Caco-2 (cell line): ENCODE results near the gene PUM1. TPM values are rescaled to one million over a fixed set of nuclear protein-coding genes. Genes with fewer than 3 reads are reported as not detected.

Experiments
- BruUV-seq: library from RNA; stranded (reverse); fragments of 400-500 nt; replicated peaks from 2 replicates; lab custom pipeline; 2021; lab: Mats Ljungman, UMichigan
- CTCF ChIA-PET: fragments of 300-600 bp; sonication (Branson Sonifier 250); formaldehyde crosslinking; loops from one replicate; lab custom pipeline; 2022; ENCODE audit warnings: antibody characterized with exemption; lab: Charles Lee
- POLR2A ChIA-PET: fragments of 300-600 bp; sonication (Branson Sonifier 250); formaldehyde crosslinking; loops from one replicate; lab custom pipeline; 2022; ENCODE audit warnings: antibody characterized with exemption; lab: Charles Lee
- DNase-seq, 2 experiments: peaks; one replicate each; pipeline versions ENCODE4 v3.0.0 to v3.0.0-alpha.2; 2020 to 2022
- H3K27me3 ChIP-seq: replicated peaks from 2 replicates; pipeline ENCODE4 v1.6.0; 2011; ENCODE audit warnings: low read length; ENCODE audit not compliant: control insufficient read depth, insufficient read depth
- H3K36me3 ChIP-seq: 2 replicates; pipeline ENCODE4 v1.5.1; 2011; ENCODE audit warnings: low read length; ENCODE audit not compliant: control insufficient read depth, insufficient read depth
- H3K4me1 ChIP-seq: fragments of 250-450 bp; sonication (Bioruptor Pico); 2 replicates; pipeline ENCODE4 v1.5.1; 2020; ENCODE audit warnings: mild to moderate bottlenecking
- H3K4me3 ChIP-seq: 2 replicates; pipeline ENCODE4 v1.5.1; 2011; ENCODE audit warnings: low read depth, mild to moderate bottlenecking, control low read depth, low read length
- H3K9me3 ChIP-seq: fragments of 250-450 bp; sonication (Bioruptor Pico); 2 replicates; pipeline ENCODE4 v1.5.1; 2020; ENCODE audit warnings: mild to moderate bottlenecking, moderate library complexity
- H3K27ac Mint-ChIP-seq: one replicate; pipeline ENCODE4 v1.8.0; 2022; ENCODE audit warnings: mixed read lengths; ENCODE audit not compliant: unreplicated experiment
- H3K27me3 Mint-ChIP-seq: one replicate; pipeline ENCODE4 v1.8.0; 2022; ENCODE audit warnings: mixed read lengths; ENCODE audit not compliant: insufficient read depth, unreplicated experiment
- H3K36me3 Mint-ChIP-seq: one replicate; pipeline ENCODE4 v1.8.0; 2022; ENCODE audit warnings: mild to moderate bottlenecking, mixed read lengths; ENCODE audit not compliant: insufficient read depth, unreplicated experiment
- H3K4me1 Mint-ChIP-seq: one replicate; pipeline ENCODE4 v1.8.0; 2022; ENCODE audit warnings: low read depth, mixed read lengths; ENCODE audit not compliant: unreplicated experiment
- H3K4me3 Mint-ChIP-seq: one replicate; pipeline ENCODE4 v1.8.0; 2022; ENCODE audit warnings: mild to moderate bottlenecking, moderate library complexity, mixed read lengths; ENCODE audit not compliant: unreplicated experiment
- H3K9me3 Mint-ChIP-seq: one replicate; pipeline ENCODE4 v1.8.0; 2022; ENCODE audit warnings: mixed read lengths; ENCODE audit not compliant: unreplicated experiment
- intact Hi-C: fragments of 100-400 bp; cut with micrococcal nuclease; formaldehyde crosslinking; loops from one replicate; pipeline ENCODE4 v1.10.0; 2022; ENCODE audit not compliant: unreplicated experiment
- total RNA-seq: library from RNA; stranded (reverse); gene quantifications from 2 replicates; pipeline ENCODE4 v1.2.3, GENCODE V29; 2022
- TF ChIP-seq, protein P1 (sequence below), 2 experiments: fragments of 200-600 bp in 1 of 2; IDR thresholded peaks; 1 replicate in 1 of 2; 2 replicates in 1 of 2; pipeline versions ENCODE4 v1.5.1 to v1.8.0; 2011 to 2022; ENCODE audit warnings: antibody characterized with exemption in 1 of 2, control low read depth in 1 of 2, inconsistent platforms in 1 of 2, low read depth in 1 of 2, low read length in 1 of 2, mild to moderate bottlenecking in 1 of 2, moderate library complexity in 1 of 2; ENCODE audit not compliant: insufficient read depth in 1 of 2, severe bottlenecking in 1 of 2, unreplicated experiment in 1 of 2

PUM1 gene
- total RNA-seq, 1 experiment from 2014 or later = 93.7 TPM

DNA sequence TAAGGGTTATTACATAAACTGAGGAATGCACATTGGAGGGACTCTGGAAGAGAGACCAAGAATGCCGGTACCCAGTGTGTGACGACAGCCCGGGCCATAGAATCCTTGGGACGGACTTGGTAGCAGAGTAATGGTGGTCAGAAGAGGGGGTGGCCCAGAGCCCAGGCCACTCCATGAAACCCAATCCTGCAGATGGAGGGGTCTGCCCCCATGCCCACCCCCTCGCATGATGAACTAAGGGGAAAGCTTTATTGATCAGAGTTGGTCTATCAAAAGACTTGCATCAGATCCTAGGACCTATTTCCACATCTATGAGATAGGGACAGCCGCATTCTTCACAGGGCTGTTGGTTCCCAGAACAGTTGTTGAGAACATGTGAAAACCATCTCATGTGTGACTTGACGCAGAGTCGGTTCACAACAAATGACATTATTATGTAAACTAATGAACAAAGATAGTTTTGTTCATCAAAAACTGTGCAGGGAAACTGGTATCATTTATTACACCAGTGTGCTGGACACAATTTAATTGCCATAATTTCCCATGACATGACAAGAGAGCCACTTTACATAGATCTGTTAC is 135.5 kb downstream of the PUM1 start:
- Mint-ChIP-seq H3K9me3 (no peaks in the 10 kb centered on the region), H3K4me3 (no peak overlapping the region), H3K27ac (no peak overlapping the region), H3K36me3 (peaks cover 43% of the 10 kb centered on the region), H3K4me1 (peaks cover 4% of the 10 kb centered on the region), H3K27me3 (no peaks in the 10 kb centered on the region)
- Histone ChIP-seq H3K9me3 (no peaks in the 10 kb centered on the region), H3K4me1 (no peaks in the 10 kb centered on the region), H3K27me3 (no peaks in the 10 kb centered on the region), H3K4me3 (no peak overlapping the region), H3K36me3 (no peaks in the 10 kb centered on the region)
- CTCF ChIA-PET = interaction anchor here (1.0 kb wide), 1 partner anchor 76 kb away, joined by 3 read pairs; no protein-coding TSS in a partner anchor
- no TSS peak for BruUV-seq
- TF ChIP-seq, protein P1, sequence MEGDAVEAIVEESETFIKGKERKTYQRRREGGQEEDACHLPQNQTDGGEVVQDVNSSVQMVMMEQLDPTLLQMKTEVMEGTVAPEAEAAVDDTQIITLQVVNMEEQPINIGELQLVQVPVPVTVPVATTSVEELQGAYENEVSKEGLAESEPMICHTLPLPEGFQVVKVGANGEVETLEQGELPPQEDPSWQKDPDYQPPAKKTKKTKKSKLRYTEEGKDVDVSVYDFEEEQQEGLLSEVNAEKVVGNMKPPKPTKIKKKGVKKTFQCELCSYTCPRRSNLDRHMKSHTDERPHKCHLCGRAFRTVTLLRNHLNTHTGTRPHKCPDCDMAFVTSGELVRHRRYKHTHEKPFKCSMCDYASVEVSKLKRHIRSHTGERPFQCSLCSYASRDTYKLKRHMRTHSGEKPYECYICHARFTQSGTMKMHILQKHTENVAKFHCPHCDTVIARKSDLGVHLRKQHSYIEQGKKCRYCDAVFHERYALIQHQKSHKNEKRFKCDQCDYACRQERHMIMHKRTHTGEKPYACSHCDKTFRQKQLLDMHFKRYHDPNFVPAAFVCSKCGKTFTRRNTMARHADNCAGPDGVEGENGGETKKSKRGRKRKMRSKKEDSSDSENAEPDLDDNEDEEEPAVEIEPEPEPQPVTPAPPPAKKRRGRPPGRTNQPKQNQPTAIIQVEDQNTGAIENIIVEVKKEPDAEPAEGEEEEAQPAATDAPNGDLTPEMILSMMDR (IDR thresholded peaks at IDR 0.05; ENCODE audit: insufficient read depth in 1 of 2, low read depth in 1 of 2, low read length in 1 of 2, severe bottlenecking in 1 of 2, unreplicated experiment in 1 of 2) = no peak
- intact Hi-C loops = loop anchor here (5.0 kb wide), 1 partner anchor 128 kb away; no protein-coding TSS in a partner anchor
- POLR2A ChIA-PET = no interaction called here
- no peak for DNase-seq

DNA sequence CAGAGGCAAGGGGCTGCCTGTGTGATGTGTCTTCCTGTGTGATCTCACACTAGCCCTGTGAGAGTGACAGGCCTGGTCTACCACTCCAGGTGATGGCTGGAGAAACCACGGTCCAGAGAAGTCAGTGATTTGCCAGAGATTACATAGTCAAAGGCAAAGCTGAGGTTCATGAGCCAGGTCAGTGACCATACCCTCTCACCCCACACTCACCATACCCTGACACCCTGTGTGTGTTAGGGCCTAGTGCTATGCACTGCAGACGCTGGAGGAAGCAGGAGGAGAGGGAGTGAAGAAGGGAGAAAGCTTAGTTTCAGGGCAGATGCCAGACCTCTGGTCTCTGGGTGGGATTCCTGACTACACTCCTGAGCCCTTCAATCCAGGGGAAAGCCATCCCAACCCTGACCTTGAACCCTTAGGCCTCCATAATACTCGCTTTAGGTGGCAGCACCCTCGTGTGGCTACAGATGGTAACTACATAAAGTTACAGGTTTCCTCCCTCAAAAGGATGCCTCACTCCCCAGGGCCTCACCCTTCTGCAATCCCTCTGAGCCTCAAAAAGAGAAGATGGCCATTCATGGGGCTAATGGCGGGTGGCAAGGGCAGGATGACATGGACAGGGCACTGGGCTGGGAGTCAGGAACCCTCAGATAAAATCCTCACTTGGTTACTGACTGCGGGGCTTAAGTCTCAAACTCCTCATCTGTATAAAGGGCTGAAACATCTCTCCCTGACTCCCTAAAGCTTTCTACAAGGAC is 136.2 kb downstream of the PUM1 start:
- no peak overlapping the region for H3K27ac Mint-ChIP-seq
- Histone ChIP-seq H3K36me3 (no peaks in the 10 kb centered on the region), H3K9me3 (no peaks in the 10 kb centered on the region), H3K4me1 (no peaks in the 10 kb centered on the region), H3K27me3 (no peaks in the 10 kb centered on the region), H3K4me3 (no peak overlapping the region)
- intact Hi-C loops = loop anchor here (5.0 kb wide), 1 partner anchor 127 kb away; no protein-coding TSS in a partner anchor
- peaks cover 36% of the 10 kb centered on the region for H3K36me3 Mint-ChIP-seq
- no TSS peak for BruUV-seq
- H3K27me3 Mint-ChIP-seq = no peaks in the 10 kb centered on the region
- POLR2A ChIA-PET = no interaction called here
- no peaks in the 10 kb centered on the region for H3K4me1 Mint-ChIP-seq
- CTCF ChIA-PET = interaction anchor here (1.0 kb wide), 1 partner anchor 75 kb away, joined by 3 read pairs; no protein-coding TSS in a partner anchor
- peak in 1 of 2 experiments; percentile 48 for DNase-seq
- H3K4me3 Mint-ChIP-seq = no peak overlapping the region
- H3K9me3 Mint-ChIP-seq = no peaks in the 10 kb centered on the region
- TF ChIP-seq, protein P1 (IDR thresholded peaks at IDR 0.05; ENCODE audit: insufficient read depth in 1 of 2, low read depth in 1 of 2, low read length in 1 of 2, severe bottlenecking in 1 of 2, unreplicated experiment in 1 of 2) = peak; percentile 50 to 52

DNA sequence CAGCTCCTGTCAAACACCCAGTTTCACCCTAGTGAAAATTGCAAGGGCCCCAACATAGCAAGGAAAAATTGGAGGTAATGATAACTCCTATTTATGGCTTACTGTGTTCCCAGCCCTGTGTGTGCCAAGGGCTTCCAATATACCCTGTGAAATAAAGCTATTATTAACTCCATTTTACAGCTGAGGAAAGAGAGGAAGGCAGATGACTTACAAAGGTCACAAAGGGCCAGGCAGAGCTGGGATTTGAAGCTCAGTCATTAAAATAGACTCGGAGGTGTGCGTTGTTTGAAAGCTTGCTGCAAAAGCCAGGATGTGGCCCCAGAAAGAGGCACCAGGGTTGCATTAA is 136.8 kb downstream of the PUM1 start:
- no peak for DNase-seq
- no TSS peak for BruUV-seq
- TF ChIP-seq, protein P1 (IDR thresholded peaks at IDR 0.05; ENCODE audit: insufficient read depth in 1 of 2, low read depth in 1 of 2, low read length in 1 of 2, severe bottlenecking in 1 of 2, unreplicated experiment in 1 of 2) = no peak
- H3K36me3 Mint-ChIP-seq = peaks cover 31% of the 10 kb centered on the region
- H3K4me3 Mint-ChIP-seq = no peak overlapping the region
- Histone ChIP-seq H3K36me3 (no peaks in the 10 kb centered on the region), H3K4me3 (no peak overlapping the region), H3K27me3 (no peaks in the 10 kb centered on the region), H3K4me1 (no peaks in the 10 kb centered on the region), H3K9me3 (no peaks in the 10 kb centered on the region)
- ChIA-PET POLR2A (no interaction called here), CTCF (interaction anchor here (1.0 kb wide), 1 partner anchor 74 kb away, joined by 3 read pairs; no protein-coding TSS in a partner anchor)
- no peaks in the 10 kb centered on the region for H3K4me1 Mint-ChIP-seq
- H3K9me3 Mint-ChIP-seq = no peaks in the 10 kb centered on the region
- H3K27ac Mint-ChIP-seq = no peak overlapping the region
- intact Hi-C loops = loop anchor here (5.0 kb wide), 1 partner anchor 126 kb away; no protein-coding TSS in a partner anchor
- no peaks in the 10 kb centered on the region for H3K27me3 Mint-ChIP-seq
